Measurements from ENCODE around the gene PRSS48.
"Not testable (repeated sequence)": the region's sequence is repeated elsewhere in the genome, so short reads cannot be mapped to it uniquely, and the experiment has no call there.

The PRSS48 gene

GRCh38 chr4:151259752-151260151 is 17.2 kb upstream of the PRSS48 start:
- no CpG with 5 or more reads among the region's 1 CpG for WGBS (ENCODE audit: insufficient coverage, insufficient read length)
- Histone ChIP-seq H3K4me1 (ENCODE audit: control insufficient read depth, insufficient read depth, low read length) (no peaks in the 10 kb centered on the region), H3K27ac (ENCODE audit: low read length) (no peak overlapping the region), H3K27me3 (ENCODE audit: control insufficient read depth, insufficient read depth, low read length) (no peaks in the 10 kb centered on the region), H3K4me3 (ENCODE audit: low read length) (no peak overlapping the region), H3K9me3 (ENCODE audit: control insufficient read depth, insufficient read depth, low read length) (no peaks in the 10 kb centered on the region), H3K36me3 (ENCODE audit: control insufficient read depth, insufficient read depth, low read length) (no peaks in the 10 kb centered on the region)
- no peak for DNase-seq (ENCODE audit: low read depth, low spot score)

- WGBS (ENCODE audit: insufficient coverage, insufficient read length) = no CpG with 5 or more reads among the region's 2 CpGs
- H3K4me3 ChIP-seq (ENCODE audit: low read length) = no peak overlapping the region
- H3K27me3 ChIP-seq (ENCODE audit: control insufficient read depth, insufficient read depth, low read length) = no peaks in the 10 kb centered on the region
- no peak overlapping the region for H3K27ac ChIP-seq (ENCODE audit: low read length)
- H3K9me3 ChIP-seq (ENCODE audit: control insufficient read depth, insufficient read depth, low read length) = no peaks in the 10 kb centered on the region
- no peaks in the 10 kb centered on the region for H3K36me3 ChIP-seq (ENCODE audit: control insufficient read depth, insufficient read depth, low read length)
- DNase-seq (ENCODE audit: low read depth, low spot score) = no peak
- no peaks in the 10 kb centered on the region for H3K4me1 ChIP-seq (ENCODE audit: control insufficient read depth, insufficient read depth, low read length)
Observed at GRCh38 chr4:151260526-151260925, 16.4 kb upstream of the PRSS48 start.

GRCh38 chr4:151263455-151263854 is 13.5 kb upstream of the PRSS48 start:
- H3K9me3 ChIP-seq (ENCODE audit: control insufficient read depth, insufficient read depth, low read length) = no peaks in the 10 kb centered on the region
- H3K27me3 ChIP-seq (ENCODE audit: control insufficient read depth, insufficient read depth, low read length) = no peaks in the 10 kb centered on the region
- H3K27ac ChIP-seq (ENCODE audit: low read length) = no peak overlapping the region
- no peak overlapping the region for H3K4me3 ChIP-seq (ENCODE audit: low read length)
- no peaks in the 10 kb centered on the region for H3K36me3 ChIP-seq (ENCODE audit: control insufficient read depth, insufficient read depth, low read length)
- WGBS (ENCODE audit: insufficient coverage, insufficient read length) = no CpG with 5 or more reads among the region's 2 CpGs
- no peaks in the 10 kb centered on the region for H3K4me1 ChIP-seq (ENCODE audit: control insufficient read depth, insufficient read depth, low read length)
- no peak for DNase-seq (ENCODE audit: low read depth, low spot score)

- Histone ChIP-seq H3K36me3 (ENCODE audit: control insufficient read depth, insufficient read depth, low read length) (no peaks in the 10 kb centered on the region), H3K4me3 (ENCODE audit: low read length) (no peak overlapping the region), H3K4me1 (ENCODE audit: control insufficient read depth, insufficient read depth, low read length) (no peaks in the 10 kb centered on the region), H3K9me3 (ENCODE audit: control insufficient read depth, insufficient read depth, low read length) (no peaks in the 10 kb centered on the region), H3K27ac (ENCODE audit: low read length) (no peak overlapping the region), H3K27me3 (ENCODE audit: control insufficient read depth, insufficient read depth, low read length) (no peaks in the 10 kb centered on the region)
- no peak for DNase-seq (ENCODE audit: low read depth, low spot score)
- no CpG with 5 or more reads among the region's 1 CpG for WGBS (ENCODE audit: insufficient coverage, insufficient read length)
Observed at GRCh38 chr4:151266497-151266896, 10.5 kb upstream of the PRSS48 start.

- Histone ChIP-seq H3K36me3 (ENCODE audit: control insufficient read depth, insufficient read depth, low read length) (no peaks in the 10 kb centered on the region), H3K27me3 (ENCODE audit: control insufficient read depth, insufficient read depth, low read length) (no peaks in the 10 kb centered on the region), H3K4me1 (ENCODE audit: control insufficient read depth, insufficient read depth, low read length) (no peaks in the 10 kb centered on the region), H3K27ac (ENCODE audit: low read length) (no peak overlapping the region), H3K9me3 (ENCODE audit: control insufficient read depth, insufficient read depth, low read length) (no peaks in the 10 kb centered on the region), H3K4me3 (ENCODE audit: low read length) (no peak overlapping the region)
- no peak for DNase-seq (ENCODE audit: low read depth, low spot score)
- no CpG with 5 or more reads among the region's 4 CpGs for WGBS (ENCODE audit: insufficient coverage, insufficient read length)
Observed at GRCh38 chr4:151267104-151267503, 9.9 kb upstream of the PRSS48 start.

GRCh38 chr4:151267822-151268535 is 9.0 kb upstream of the PRSS48 start:
- Histone ChIP-seq H3K27me3 (ENCODE audit: control insufficient read depth, insufficient read depth, low read length) (no peaks in the 10 kb centered on the region), H3K27ac (ENCODE audit: low read length) (no peak overlapping the region)

GRCh38 chr4:151268905-151269304 is 8.1 kb upstream of the PRSS48 start:
- H3K27ac ChIP-seq (ENCODE audit: low read length); DNase-seq (ENCODE audit: low read depth, low spot score); H3K27me3 ChIP-seq (ENCODE audit: control insufficient read depth, insufficient read depth, low read length); H3K36me3 ChIP-seq (ENCODE audit: control insufficient read depth, insufficient read depth, low read length); H3K4me3 ChIP-seq (ENCODE audit: low read length); H3K9me3 ChIP-seq (ENCODE audit: control insufficient read depth, insufficient read depth, low read length); H3K4me1 ChIP-seq (ENCODE audit: control insufficient read depth, insufficient read depth, low read length): not testable (repeated sequence)

More at GRCh38 chr4:151267822-151268535, 9.0 kb upstream of the PRSS48 start:
- WGBS (ENCODE audit: insufficient coverage, insufficient read length) = no CpG with 5 or more reads among the region's 7 CpGs
- H3K4me1 ChIP-seq (ENCODE audit: control insufficient read depth, insufficient read depth, low read length) = no peaks in the 10 kb centered on the region
- H3K36me3 ChIP-seq (ENCODE audit: control insufficient read depth, insufficient read depth, low read length) = no peaks in the 10 kb centered on the region
- no peak overlapping the region for H3K4me3 ChIP-seq (ENCODE audit: low read length)
- H3K9me3 ChIP-seq (ENCODE audit: control insufficient read depth, insufficient read depth, low read length) = no peaks in the 10 kb centered on the region
- no peak for DNase-seq (ENCODE audit: low read depth, low spot score)

- Histone ChIP-seq H3K36me3 (ENCODE audit: control insufficient read depth, insufficient read depth, low read length) (0 out of 2 replicates have a peak, but pooled peaks cover 2% of the 10 kb centered on the region), H3K4me3 (ENCODE audit: low read length) (no peak overlapping the region), H3K9me3 (ENCODE audit: control insufficient read depth, insufficient read depth, low read length) (no peaks in the 10 kb centered on the region), H3K27me3 (ENCODE audit: control insufficient read depth, insufficient read depth, low read length) (no peaks in the 10 kb centered on the region), H3K4me1 (ENCODE audit: control insufficient read depth, insufficient read depth, low read length) (peaks cover 2% of the 10 kb centered on the region; the same call in 1 of the 2 replicates), H3K27ac (ENCODE audit: low read length) (no peak overlapping the region)
- WGBS (ENCODE audit: insufficient coverage, insufficient read length) = no CpG with 5 or more reads among the region's 4 CpGs
- DNase-seq (ENCODE audit: low read depth, low spot score) = no peak
Observed at GRCh38 chr4:151284534-151285245, 7.7 kb downstream of the PRSS48 start.

- no peak for DNase-seq (ENCODE audit: low read depth, low spot score)
- Histone ChIP-seq H3K4me1 (ENCODE audit: control insufficient read depth, insufficient read depth, low read length) (peaks cover 1% of the 10 kb centered on the region; the same call in 1 of the 2 replicates), H3K27ac (ENCODE audit: low read length) (no peak overlapping the region), H3K4me3 (ENCODE audit: low read length) (no peak overlapping the region), H3K27me3 (ENCODE audit: control insufficient read depth, insufficient read depth, low read length) (no peaks in the 10 kb centered on the region), H3K9me3 (ENCODE audit: control insufficient read depth, insufficient read depth, low read length) (no peaks in the 10 kb centered on the region), H3K36me3 (ENCODE audit: control insufficient read depth, insufficient read depth, low read length) (no peaks in the 10 kb centered on the region)
- no CpG with 5 or more reads among the region's 7 CpGs for WGBS (ENCODE audit: insufficient coverage, insufficient read length)
Observed at GRCh38 chr4:151287409-151287808, 10.4 kb downstream of the PRSS48 start.

- no peak for DNase-seq (ENCODE audit: low read depth, low spot score)
- Histone ChIP-seq H3K9me3 (ENCODE audit: control insufficient read depth, insufficient read depth, low read length) (no peaks in the 10 kb centered on the region), H3K4me3 (ENCODE audit: low read length) (no peak overlapping the region), H3K27ac (ENCODE audit: low read length) (no peak overlapping the region), H3K4me1 (ENCODE audit: control insufficient read depth, insufficient read depth, low read length) (no peaks in the 10 kb centered on the region), H3K36me3 (ENCODE audit: control insufficient read depth, insufficient read depth, low read length) (no peaks in the 10 kb centered on the region), H3K27me3 (ENCODE audit: control insufficient read depth, insufficient read depth, low read length) (no peaks in the 10 kb centered on the region)
- no CpG with 5 or more reads among the region's 1 CpG for WGBS (ENCODE audit: insufficient coverage, insufficient read length)
Observed at GRCh38 chr4:151291485-151291884, 14.5 kb downstream of the PRSS48 start.

GRCh38 chr4:151292038-151292437 is 15.1 kb downstream of the PRSS48 start:
- Histone ChIP-seq H3K36me3 (ENCODE audit: control insufficient read depth, insufficient read depth, low read length) (no peaks in the 10 kb centered on the region), H3K27ac (ENCODE audit: low read length) (no peak overlapping the region)
- no CpG with 5 or more reads among the region's 2 CpGs for WGBS (ENCODE audit: insufficient coverage, insufficient read length)

More at GRCh38 chr4:151292038-151292437, 15.1 kb downstream of the PRSS48 start:
- DNase-seq (ENCODE audit: low read depth, low spot score) = no peak
- no peaks in the 10 kb centered on the region for H3K27me3 ChIP-seq (ENCODE audit: control insufficient read depth, insufficient read depth, low read length)
- no peak overlapping the region for H3K4me3 ChIP-seq (ENCODE audit: low read length)
- H3K9me3 ChIP-seq (ENCODE audit: control insufficient read depth, insufficient read depth, low read length) = no peaks in the 10 kb centered on the region
- H3K4me1 ChIP-seq (ENCODE audit: control insufficient read depth, insufficient read depth, low read length) = no peaks in the 10 kb centered on the region
